Measurements from ENCODE around the gene MDFIC.
A peak's percentile ranks its signal among the peaks of the same experiment; 100 is the strongest.

The MDFIC gene

DNA sequence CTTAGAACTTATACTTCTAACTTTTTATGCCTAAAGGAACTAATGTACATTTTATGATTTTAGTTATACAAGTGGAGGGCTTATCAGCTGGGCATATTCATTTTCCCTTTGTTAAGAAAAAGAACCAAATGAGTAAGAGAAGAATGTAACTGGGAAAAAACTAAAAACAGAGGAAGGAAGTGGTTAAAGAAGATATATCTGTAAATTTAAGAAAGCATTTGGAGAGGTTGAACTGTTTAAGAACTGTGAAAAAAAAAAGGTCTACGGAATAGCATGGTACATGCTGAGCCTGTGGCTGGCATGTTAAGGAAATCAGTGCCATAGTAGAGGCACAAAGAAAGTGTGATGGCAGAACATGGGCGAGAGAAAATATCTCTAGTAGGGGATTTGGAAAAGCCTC, 6.2 kb downstream of the MDFIC start:
- no peak for DNase-seq (ENCODE audit: low read depth in 2 of 2)

DNA sequence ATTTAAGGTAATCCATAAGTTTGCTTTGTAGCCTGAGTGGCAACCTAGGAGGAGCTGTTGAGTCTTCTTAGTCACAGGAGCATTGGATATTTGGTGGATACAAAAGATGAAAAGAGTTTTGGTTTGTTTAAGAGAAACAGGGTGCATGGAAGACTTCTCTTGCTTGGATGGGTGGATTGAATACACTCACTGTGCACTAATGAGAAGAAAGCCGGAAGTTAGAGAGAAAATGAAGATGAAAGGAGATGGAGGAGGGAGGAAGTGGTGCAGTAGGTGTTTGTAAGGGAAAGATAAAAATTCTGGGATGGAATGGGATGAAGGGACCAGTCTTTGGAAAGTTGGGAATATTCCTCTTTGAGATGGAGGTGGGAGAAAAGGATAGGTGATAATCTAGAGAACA, 7.7 kb downstream of the MDFIC start:
- DNase-seq (ENCODE audit: low read depth in 2 of 2): no peak

DNA sequence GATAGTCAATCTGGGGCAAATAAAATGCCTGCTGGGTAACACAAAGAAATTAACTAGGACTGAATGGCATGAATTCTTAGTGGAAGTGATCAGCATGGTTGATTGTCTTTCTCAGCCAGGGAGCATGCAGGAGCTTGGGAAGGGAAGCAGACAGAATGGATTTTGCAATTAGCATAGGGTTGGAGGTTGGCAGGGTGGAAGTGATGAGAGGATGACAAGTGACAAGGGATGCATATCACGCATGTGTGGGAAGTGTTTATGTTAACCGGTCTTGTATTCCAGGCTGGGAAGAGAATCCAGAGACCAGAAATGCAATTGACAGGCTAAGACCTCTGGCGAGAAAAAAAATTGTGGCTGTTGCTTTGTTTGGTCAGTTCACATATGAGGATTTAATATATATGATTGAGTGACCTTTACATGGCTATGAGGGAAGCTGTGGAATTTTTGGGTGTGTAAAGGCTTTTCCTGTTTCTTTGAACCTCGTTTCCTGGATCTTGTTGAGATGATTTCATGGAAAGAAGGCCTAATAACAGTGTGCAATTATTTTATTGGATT, 8.3 kb downstream of the MDFIC start:
- no peak for DNase-seq (ENCODE audit: low read depth in 2 of 2)

DNA sequence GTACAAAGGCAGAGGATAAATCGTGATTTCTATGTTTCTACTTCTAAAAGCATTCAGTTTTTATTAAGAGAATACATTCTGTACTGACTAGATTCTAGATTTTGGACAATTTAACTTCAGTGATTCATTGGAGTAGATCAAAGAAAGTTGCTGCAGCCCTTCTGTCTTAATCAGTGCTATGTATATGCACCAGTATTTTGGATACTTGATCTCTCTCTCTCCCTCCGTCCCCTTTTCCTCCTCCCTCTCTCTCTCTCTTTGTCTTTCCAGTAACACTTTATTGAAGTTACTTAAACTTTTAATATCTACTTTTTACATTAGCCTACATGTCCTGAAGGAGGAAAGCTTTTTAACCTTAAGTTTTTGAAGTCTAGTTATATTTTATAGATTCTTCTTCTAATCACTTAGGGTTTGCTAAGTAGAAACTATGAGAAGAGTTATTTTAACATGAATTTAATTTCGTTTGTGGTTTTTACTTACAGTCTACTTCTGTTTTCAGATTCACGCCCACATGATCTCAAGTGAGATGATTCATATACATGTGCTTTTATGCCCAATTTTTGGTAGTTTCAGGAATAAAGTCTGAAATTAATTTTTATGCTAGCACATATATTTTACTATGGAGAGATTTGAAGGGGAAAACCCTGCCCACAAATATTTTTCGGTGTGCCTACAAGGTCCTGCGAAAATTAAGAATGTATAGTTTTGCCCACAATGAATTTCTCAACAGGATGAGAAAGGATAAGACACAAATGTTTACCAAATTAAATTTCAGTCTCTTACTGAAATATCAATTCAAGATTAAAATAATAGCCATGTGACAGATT, 9.1 kb downstream of the MDFIC start:
- DNase-seq (ENCODE audit: low read depth in 2 of 2): peak in 1 of 2 experiments; percentile 36

DNA sequence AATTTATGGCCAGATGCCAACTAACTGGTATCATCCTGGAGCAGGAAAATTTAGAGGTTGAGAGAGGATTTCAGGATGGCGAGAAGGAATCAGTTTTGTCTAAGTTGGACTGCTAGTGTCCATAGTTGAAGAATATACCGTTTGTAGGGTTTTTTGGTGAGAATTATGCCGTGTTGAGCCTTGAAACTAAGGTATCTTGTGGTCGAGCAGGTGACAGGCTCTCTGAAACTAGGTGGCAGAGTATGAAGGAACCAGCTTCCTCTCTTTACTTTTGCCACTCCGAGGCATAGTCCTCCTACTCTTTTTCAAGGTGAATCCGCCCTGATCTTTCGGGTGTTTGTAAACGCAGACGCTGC, 9.7 kb downstream of the MDFIC start:
- no peak for DNase-seq (ENCODE audit: low read depth in 2 of 2)

DNA sequence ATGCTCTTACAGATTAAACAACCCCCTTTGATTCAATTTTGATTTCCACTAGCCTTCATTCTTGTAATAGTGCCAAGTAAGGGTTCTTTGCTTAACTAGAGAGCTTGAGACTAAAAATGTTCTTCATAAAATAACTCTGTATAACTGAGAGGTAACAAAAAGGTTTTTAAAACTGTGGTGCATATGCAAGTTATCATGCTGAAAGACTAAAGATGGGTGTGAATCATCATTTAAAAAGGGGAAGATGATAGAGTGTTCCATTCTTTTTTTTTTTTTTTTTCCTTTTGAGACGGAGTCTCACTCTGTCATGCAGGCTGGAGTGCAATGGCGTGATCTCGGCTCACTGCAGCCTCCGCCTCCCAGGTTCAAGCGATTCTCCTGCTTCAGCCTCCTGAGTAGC, 11.1 kb downstream of the MDFIC start:
- DNase-seq (ENCODE audit: low read depth in 2 of 2): no peak

DNA sequence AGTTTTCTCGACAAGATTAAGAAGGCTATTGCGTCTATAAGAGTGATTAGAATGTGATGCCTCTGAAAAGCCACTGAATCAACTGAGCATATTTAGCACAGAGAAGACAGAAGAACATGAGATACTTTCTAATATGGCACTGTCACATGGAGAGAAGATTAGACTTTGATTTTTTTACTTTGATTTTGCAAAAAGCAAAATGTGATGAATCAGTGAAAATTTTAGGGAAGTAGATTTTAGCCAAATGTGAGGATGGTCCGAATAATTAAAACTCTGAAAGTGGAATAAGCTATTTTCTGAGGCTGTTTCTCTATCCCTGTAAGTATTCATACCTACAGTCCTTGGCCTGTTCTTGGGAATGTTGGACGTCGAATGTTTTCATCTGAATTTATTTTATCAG, 11.8 kb downstream of the MDFIC start:
- DNase-seq (ENCODE audit: low read depth in 2 of 2): no peak

DNA sequence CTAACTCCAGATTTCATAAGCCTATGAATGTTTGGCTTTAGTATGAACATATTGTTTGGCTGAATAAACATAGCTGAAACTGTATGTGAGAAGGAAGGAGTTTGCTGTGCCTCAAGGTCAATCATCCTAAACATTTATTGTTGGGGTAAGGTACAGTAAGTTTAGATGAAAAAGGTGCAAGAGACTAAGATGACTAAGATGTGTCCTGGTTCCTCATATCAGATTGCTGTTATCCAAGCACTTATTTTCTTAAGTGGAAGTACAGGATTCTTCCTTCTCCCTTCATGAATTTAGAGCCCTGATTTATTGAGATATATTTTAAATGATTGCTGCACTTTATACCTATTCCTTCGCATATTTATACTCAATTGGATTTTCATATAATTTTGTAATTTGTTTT, 12.2 kb downstream of the MDFIC start:
- DNase-seq (ENCODE audit: low read depth in 2 of 2): no peak

DNA sequence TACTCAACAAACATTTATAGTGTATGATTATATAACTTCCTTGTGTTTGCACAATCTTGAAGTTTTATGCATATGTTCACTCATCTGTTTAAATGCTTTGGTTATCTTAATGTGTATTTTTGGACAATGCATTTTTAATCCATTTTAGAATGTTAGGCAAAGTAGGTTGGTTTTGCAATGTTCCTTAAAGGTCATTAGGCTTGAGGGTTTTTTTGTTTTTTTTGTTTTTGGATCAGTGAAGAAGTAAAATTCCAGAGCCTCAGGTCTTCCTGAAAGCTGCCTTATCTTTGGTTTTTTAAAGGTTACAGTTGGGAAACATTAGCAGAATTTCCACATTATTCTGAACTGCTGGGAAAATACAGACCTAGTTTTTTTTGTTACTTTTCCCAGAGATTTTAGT, 12.8 kb downstream of the MDFIC start:
- DNase-seq (ENCODE audit: low read depth in 2 of 2): no peak

DNA sequence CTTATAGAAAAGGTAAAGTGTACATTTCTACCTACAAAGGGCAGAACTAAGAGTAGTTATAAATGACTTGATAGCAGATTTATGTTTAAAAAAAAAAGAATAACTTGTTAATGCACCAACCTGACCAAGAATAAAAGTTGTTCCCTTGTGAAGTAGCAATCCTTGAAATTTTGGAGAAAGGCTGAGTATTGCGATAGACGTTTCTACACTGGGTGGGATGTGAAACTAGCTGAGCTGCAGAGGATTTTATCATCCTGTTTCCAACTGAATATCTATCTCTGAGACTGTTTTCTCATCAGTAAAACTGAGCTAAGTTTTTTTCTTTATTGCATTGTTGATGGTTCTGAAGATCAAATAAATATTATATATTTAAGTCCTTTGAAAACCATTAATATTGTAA, 14.6 kb downstream of the MDFIC start:
- no peak for DNase-seq (ENCODE audit: low read depth in 2 of 2)

DNA sequence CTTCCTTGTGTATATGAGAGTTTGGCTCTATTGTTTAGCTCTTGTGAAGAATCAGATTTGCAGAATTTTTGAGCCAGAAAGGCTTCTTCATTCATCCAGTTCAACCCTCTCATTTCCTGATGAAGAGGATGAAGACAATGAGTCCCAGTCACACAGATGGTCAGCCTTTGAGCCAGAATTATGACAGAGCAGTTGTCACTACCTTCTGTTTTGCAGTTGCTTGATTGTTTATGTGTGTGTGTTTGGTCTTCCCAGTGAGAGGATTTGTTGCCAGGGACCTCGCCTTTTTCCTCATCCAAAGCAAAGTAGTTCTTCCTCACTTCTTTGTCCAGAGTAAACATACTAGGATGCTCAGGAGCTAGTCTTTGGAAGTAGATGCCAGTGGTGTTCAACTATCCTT, 15.6 kb downstream of the MDFIC start:
- no peak for DNase-seq (ENCODE audit: low read depth in 2 of 2)

DNA sequence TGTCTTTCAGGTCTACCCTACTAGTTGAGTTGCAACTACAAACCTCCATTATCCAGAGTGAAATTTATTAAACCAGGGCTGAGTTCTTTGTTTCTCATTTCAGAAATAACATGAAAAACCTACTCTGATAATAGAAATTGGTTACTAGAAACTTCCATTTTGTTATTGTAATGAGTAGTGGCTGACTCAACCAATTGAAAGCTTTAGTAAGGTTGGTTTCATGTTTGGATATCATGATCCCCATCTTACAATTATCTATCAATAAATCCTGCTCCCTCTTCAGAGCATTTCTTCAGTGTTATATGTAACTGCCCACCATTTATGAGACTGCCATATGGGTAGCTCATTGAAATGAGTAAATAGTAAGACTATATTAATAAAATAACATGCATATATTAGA, 16.9 kb downstream of the MDFIC start:
- DNase-seq (ENCODE audit: low read depth in 2 of 2): no peak

DNA sequence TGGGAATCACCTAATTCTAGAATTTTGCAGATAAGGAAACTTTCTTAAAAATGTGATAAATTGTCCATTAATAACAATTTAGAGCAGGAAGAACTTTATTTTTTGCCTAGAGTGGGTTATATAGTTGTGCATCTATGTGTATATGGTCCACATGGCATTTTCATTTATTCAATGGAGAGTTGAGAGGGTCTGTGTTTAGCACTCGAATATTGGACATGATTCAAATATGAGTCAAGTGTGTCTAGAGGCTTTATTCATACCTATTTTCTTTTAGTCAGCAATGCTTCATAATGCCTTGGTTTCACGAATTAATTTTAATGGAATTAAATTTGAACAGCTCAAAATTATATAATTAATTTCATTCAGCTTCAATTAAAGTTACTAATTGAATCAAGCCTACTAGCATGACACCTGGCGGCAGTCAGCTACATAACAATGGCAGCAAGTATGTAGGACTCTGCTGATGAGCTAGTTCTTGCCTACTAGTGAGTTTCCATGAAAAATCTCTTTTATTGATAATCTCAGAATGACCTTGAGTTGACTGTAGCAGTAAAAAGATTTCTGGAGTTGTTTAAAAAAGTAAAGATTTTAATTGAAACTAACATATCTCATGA, 17.7 kb downstream of the MDFIC start:
- DNase-seq (ENCODE audit: low read depth in 2 of 2): no peak

DNA sequence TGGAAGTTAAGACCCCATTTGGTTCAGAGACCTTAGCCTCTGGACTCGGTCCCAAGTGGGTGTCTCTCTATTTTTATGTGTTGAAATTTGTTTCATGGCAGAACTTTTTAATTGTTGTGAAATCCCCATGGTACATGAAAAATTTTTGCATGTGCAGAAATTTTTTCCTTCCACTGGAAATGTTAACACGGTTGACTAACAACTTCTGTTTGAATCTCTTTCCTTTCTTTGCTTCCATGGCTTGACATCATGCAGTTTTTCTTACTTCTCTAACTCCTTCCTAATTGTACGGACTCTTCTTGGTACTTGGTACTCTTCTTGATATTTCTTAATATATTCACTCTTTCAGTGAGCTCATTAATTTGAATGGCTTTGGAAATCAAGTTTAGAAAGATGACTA, 18.3 kb downstream of the MDFIC start:
- no peak for DNase-seq (ENCODE audit: low read depth in 2 of 2)

DNA sequence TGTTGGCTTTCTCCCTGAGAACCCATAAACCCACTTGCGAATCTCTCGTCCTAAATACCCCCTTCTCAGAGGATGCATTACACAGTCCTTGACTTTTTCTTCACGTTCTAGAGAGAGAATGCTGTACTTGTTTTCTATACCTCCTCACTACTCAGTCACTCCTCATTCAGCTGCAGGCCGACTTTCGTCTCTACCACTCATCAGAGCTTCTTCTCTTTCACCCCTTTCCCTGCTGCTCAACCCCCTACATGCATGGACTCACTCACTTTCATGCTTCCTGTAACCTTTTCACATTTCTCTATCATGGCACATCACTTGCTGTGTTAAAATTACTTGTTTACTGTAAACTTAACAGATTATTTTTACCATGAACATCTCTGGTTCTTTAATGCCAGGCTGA, 19.8 kb downstream of the MDFIC start:
- no peak for DNase-seq (ENCODE audit: low read depth in 2 of 2)

DNA sequence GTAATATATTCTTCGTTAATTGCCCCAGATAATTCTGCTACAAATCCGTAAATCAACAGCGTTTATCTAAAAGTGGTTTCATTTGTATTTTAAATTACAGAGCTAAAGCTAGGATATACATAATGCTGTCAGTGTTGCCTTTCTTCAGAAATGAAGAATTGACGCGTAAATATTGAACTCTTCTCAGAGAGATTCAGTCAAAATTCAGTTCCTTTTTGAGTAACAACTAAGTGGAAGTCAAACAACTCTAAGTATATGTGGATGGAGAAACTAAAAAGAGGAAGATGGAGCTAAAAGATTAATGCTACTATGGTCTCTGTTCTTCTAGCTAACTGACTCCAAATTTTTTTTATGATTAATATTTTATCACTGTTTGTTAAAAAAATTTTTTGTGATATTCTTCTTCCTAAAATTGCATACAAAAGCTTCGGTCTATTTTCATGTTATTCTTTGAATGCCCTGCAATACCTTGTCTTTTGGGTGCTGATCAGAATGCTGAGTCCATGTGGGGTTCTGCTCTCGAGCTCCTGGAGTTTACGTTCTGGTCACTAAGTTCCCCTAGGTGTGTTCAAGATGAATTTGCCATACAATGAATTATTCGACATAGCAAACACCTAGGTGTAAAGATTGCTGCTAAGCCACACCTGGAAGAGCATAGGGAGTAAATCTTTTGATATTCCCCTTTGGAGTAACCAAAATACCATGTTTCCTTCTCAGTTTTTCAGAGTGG, 20.7 kb downstream of the MDFIC start:
- DNase-seq (ENCODE audit: low read depth in 2 of 2): no peak

DNA sequence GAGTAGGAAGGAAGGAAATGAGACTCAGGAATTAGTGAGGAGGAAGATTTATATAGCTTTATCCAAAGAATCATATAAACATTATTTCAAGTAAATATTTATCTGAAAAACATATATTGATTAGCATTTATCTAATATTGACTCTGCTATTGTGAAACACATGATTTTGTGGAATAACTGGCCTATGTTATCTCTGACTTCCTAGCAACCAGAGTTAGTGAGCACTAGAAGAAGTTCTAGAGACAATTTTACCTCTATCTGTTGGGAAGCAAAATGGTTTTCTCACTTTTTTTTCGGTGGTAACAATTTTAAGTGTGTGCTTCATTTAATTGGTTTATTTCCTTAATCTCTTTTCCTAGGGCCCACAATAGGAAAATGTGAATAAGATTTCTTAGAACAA, 21.6 kb downstream of the MDFIC start:
- DNase-seq (ENCODE audit: low read depth in 2 of 2): no peak

DNA sequence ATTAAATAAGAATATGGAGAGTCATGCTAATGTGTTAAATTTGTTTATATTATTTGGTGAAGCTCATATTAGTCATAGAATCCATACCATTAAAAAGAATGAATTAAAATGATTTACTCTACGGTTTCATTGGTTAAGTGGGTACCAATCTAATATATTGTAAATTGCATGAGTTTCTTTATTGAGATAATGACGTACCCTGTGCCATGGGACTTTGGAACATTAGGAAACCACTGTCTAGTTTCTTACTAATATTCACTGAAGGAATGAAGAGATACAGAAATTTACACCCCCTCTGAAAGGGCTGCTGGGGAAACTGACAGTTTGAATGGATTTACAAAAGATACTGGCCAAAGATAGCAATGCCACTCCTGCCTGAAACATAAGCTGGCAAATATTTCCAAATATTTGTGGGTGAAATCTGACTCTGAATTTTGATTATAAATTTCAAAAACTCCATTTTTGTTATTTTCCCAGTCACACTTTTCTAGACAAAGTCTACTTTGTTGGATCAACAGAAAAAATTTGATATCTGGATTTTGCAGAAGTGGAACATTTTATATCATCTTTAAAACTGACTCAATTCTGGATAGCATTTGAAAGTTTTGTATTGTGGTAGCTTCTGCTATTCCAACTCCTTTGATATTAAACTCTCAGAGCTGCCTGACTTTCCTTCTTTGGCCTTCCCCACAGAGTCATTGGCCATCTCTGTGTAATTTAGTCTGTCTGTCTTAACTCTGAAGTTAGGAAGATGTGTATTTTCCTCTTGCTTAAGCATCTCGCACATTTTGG, 22.3 kb downstream of the MDFIC start:
- DNase-seq (ENCODE audit: low read depth in 2 of 2): no peak

DNA sequence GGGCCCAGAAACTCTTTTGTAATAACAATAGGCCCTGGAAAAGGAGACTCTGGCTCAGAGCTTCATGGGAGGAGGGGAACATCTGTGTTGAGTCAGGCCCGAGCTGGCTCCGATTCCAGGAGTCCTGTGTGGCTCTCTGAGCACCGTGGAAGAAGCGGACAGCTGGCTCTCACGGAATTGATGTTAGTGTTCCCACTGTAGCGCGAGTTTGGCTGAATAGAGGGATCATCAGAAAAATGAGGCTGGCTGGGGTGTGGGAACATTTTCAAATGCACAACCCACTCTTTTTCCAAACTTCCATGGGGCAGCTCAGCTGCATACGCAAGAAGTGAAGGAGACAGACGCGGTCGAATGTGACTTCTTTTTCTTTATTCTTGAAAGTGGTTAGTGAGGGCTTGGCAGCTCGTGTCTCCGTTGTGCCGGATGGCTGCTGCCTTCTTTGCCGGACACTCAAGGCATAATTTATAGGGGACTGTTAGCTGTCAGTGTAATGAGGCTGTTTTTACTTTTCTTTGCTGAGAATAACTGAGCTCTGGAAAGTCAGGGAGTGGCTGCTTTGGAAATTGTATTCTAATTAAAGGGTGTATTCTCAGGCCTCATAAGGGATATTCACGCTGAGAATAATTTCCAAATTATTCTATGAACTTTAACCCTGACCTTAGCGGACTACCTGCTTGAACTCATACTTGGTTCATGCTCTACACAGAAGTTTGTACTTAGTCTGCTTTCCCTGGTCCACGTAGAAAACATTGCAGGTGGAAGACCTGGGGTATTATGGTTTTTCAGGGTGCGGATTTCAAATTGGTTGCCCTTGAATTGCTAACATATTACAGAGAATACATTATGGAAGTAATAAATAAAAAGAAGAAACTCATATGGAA, 23.1 kb downstream of the MDFIC start:
- peak; percentile 84 to 87 for DNase-seq (ENCODE audit: low read depth in 2 of 2)

DNA sequence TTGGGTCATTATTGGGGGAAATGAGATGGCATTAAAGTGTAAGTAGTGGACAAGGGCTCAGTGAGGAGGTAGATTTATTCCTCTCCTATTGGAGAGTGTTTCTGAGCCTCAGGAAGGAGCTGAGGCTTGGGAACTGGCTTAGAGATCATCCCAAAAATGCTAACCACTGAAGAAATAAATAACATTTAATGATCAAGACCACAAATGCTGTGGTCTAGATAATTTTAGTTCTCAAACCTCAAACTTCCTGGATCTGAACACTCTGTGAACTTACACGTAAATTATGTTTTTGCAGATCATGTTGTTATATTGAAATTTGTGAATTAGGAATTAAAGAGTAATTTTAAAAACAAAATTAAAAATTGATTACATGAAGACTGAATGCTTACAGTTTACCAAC, 27.3 kb downstream of the MDFIC start:
- peak in 1 of 2 experiments; percentile 34 for DNase-seq (ENCODE audit: low read depth in 2 of 2)

DNA sequence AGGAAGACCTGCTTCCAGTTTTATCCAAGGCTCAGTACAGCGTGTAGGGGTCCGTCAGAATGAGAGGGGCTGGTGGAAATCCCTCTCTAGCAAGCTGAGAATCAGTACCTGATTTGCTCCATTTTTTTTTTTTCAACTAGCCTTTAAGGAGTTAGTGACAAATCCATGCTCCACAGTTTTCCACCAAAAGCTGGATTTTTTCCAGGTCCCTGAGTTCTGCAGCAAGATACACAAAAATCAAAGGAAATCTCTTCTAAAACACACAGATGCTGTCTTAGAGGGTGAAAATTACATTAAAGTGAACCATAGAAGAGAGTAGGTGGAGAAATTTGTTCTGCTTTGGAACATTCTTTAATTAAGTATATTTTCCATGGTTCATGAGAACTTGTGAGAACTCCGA, 30.4 kb downstream of the MDFIC start:
- DNase-seq (ENCODE audit: low read depth in 2 of 2): no peak
